ENCODE data around the gene STOML1. TPM values are rescaled to one million over a fixed set of nuclear protein-coding genes. Genes with fewer than 3 reads are reported as not detected.

The STOML1 gene
- total and polyA plus RNA-seq, 10 of the 15 experiments (the other 5 are each of a cell fraction or from before 2014, with no cell fraction given) = 0.14 to 13.6 (median 8.3) TPM

GRCh38 chr15:73937726-73938125 lies 54.4 kb downstream of the STOML1 start:
- no peak overlapping the region for H3K27ac ChIP-seq (ENCODE audit: control insufficient read depth, insufficient read depth)
- H3K4me2 ChIP-seq (ENCODE audit: control insufficient read depth, insufficient read depth) = no peak overlapping the region
- intact Hi-C loops (cut with micrococcal nuclease; ENCODE audit: unreplicated experiment) (no loop called here), in situ Hi-C loops (cut with MboI) (no loop called here)
- CTCF ChIA-PET = interaction anchor here (0.6 kb wide), 1 partner anchor 28 kb away, joined by 7 read pairs; no protein-coding TSS in a partner anchor
- SMC1A ChIA-PET (ENCODE audit: uncharacterized antibody, unreplicated experiment) = no interaction called here
- FAIRE-seq (no peak), DNase-seq (ENCODE audit: low read depth, low spot score) (no peak), ATAC-seq (no peak)
- no peaks in the 10 kb centered on the region for H3K9me3 ChIP-seq (replicated peaks; ENCODE audit: control insufficient read depth, insufficient read depth, low read length)
- no TSS peak for BruUV-seq (replicated peaks)
- H3K79me2 ChIP-seq (ENCODE audit: control insufficient read depth, insufficient read depth, low read length) = no peaks in the 10 kb centered on the region
- no peaks in the 10 kb centered on the region for H3K4me1 ChIP-seq (ENCODE audit: control insufficient read depth, insufficient read depth, low read length)
- 56% methylated on average over 11 of the region's 11 CpGs for WGBS (ENCODE audit: insufficient coverage, insufficient replicate concordance, low lambda C conversion rate, missing lambda C conversion rate)
- H3K9ac ChIP-seq (ENCODE audit: control insufficient read depth, insufficient read depth, low read length) = no peak overlapping the region
- no peak overlapping the region for H3K4me3 ChIP-seq
- H4K20me1 ChIP-seq (ENCODE audit: control insufficient read depth, insufficient read depth) = no peaks in the 10 kb centered on the region
- RAD21 ChIA-PET (ENCODE audit: unreplicated experiment) = no interaction called here
- H2AFZ ChIP-seq (ENCODE audit: control insufficient read depth, low read depth, low read length) = no peak overlapping the region
- POLR2A ChIA-PET = interaction anchor here (0.6 kb wide), 1 partner anchor 310 kb away, joined by 4 read pairs; no protein-coding TSS in a partner anchor
- peaks cover under 1 to 6% of the 10 kb centered on the region in 2 experiments; a peak in 3 of 4 replicates for H3K27me3 ChIP-seq (replicated peaks in 1 of 2; ENCODE audit: control insufficient read depth in 2 of 2, insufficient read depth in 2 of 2, low read length in 1 of 2)
- no peaks in the 10 kb centered on the region for H3K36me3 ChIP-seq (ENCODE audit: control insufficient read depth in 2 of 2, insufficient read depth in 2 of 2, low read length in 1 of 2)
- TF ChIP-seq EP300 (IDR thresholded peaks at IDR 0.05; ENCODE audit: borderline replicate concordance in 1 of 2, control insufficient read depth in 1 of 2, low read depth in 2 of 2, low read length in 2 of 2) (no peak), EGR1 (IDR thresholded peaks at IDR 0.05; ENCODE audit: borderline replicate concordance in 1 of 2, low read depth in 2 of 2, low read length in 2 of 2) (no peak), ETV6 (conservative IDR thresholded peaks at IDR 0.05 in 1 of 2, IDR thresholded peaks at IDR 0.05 in 1 of 2; ENCODE audit: borderline replicate concordance in 1 of 2, low read depth in 1 of 2) (no peak), TARDBP (IDR thresholded peaks at IDR 0.05; ENCODE audit: borderline replicate concordance) (no peak), ATF7 (IDR thresholded peaks at IDR 0.05; ENCODE audit: low read depth) (no peak), USF2 (IDR thresholded peaks at IDR 0.05; ENCODE audit: borderline replicate concordance, low read depth, low read length) (no peak), TCF7 (IDR thresholded peaks at IDR 0.05; ENCODE audit: borderline replicate concordance) (no peak), NFIC (IDR thresholded peaks at IDR 0.05; ENCODE audit: low read depth, low read length) (no peak), FOXK2 (IDR thresholded peaks at IDR 0.05) (no peak), EED (IDR thresholded peaks at IDR 0.05; ENCODE audit: low read depth) (no peak), POLR2A (IDR thresholded peaks at IDR 0.05; ENCODE audit: low read depth, low read length) (no peak), SP1 (IDR thresholded peaks at IDR 0.05; ENCODE audit: low read depth, low read length) (no peak), ZNF384 (IDR thresholded peaks at IDR 0.05; ENCODE audit: borderline replicate concordance, low read depth, low read length) (no peak), MLLT1 (IDR thresholded peaks at IDR 0.05) (no peak), SIX5 (IDR thresholded peaks at IDR 0.05; ENCODE audit: low read depth, low read length, severe bottlenecking) (no peak), ZNF24 (IDR thresholded peaks at IDR 0.05) (no peak), IRF3 (IDR thresholded peaks at IDR 0.05) (no peak), NR2C2 (IDR thresholded peaks at IDR 0.05; ENCODE audit: borderline replicate concordance, control insufficient read depth, insufficient read length, low read depth) (no peak), WRNIP1 (IDR thresholded peaks at IDR 0.05; ENCODE audit: borderline replicate concordance, low read depth, low read length) (no peak)
